AG09319 (cell line): ENCODE results near the gene GRAMD2B.

Experiments used
- DNase-seq: peaks from one replicate; pipeline ENCODE4 v3.0.0-alpha.2; 2010; ENCODE audit warnings: low read depth; ENCODE audit errors: extremely low read depth
- CTCF ChIP-seq: IDR thresholded peaks from 2 replicates; pipeline ENCODE4 v1.5.1; 2011; ENCODE audit warnings: low read depth, mild to moderate bottlenecking, inconsistent platforms, low read length, moderate library complexity

GRAMD2B gene

GRCh38 chr5:126511961-126512360, 88.8 kb downstream of the GRAMD2B start:
- no peak for TF ChIP-seq CTCF
- DNase-seq: no peak

DNA sequence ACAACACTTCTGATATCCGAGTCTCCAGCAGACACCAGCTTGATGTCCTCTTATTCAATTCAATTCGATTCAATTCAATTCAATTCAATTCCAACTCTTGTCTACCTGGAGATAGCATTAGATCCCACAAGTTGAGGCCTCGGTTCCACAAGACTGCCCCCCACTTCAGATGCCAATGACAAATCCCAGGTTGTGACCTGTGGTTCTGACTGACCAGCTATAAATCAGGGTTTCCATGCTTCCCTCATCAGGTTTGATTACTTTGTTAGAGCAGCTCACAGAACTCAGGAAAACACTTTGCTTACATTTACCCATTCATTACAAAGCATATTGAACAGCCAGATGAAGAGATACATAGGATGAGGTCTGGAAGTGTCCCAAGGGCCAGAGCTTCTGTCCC, 89.2 kb downstream of the GRAMD2B start:
- DNase-seq: no peak

GRCh38 chr5:126513302-126513701, 90.1 kb downstream of the GRAMD2B start:
- DNase-seq: no peak
- TF ChIP-seq CTCF: no peak

More for the DNA sequence above, 89.2 kb downstream of the GRAMD2B start:
- TF ChIP-seq CTCF: no peak

GRCh38 chr5:126513703-126514102, 90.5 kb downstream of the GRAMD2B start:
- TF ChIP-seq CTCF: no peak
- no peak for DNase-seq

DNA sequence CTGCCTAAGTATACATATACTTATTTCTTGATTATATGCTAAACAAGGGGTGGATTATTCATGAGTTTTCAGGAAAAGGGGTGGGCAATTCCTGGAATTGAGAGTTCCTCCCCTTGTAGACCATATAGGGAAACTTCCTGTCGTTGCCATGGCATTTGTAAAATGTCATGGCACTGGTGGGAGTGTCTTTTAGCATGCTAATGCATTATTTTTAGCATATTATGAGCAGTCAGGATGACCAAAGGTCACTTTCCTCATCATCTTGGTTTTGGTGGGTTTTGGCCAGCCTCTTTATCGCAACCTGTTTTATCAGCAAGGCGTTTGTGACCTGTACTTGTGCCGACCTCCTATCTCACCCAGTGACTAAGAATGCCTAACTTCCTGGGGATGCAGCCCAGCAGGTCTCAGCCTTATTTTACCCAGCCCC, 90.9 kb downstream of the GRAMD2B start:
- no peak for TF ChIP-seq CTCF
- DNase-seq: no peak

GRCh38 chr5:126514558-126515141, 91.4 kb downstream of the GRAMD2B start:
- no peak for DNase-seq

GRCh38 chr5:126515337-126515736, 92.1 kb downstream of the GRAMD2B start:
- no peak for DNase-seq
- no peak for TF ChIP-seq CTCF

More at GRCh38 chr5:126514558-126515141, 91.4 kb downstream of the GRAMD2B start:
- TF ChIP-seq CTCF: no peak
